SU-DHL-6 (cell line): ENCODE results near the gene DYNLT2.

Experiments used
- H2AFZ ChIP-seq: fragments of 200-600 bp; sonication (generic); 2 replicates; pipeline ENCODE4 v1.6.1; 2014; ENCODE audit warnings: low read depth, mild to moderate bottlenecking, moderate library complexity, mixed read lengths, antibody characterized with exemption, low read length; ENCODE audit not compliant: severe bottlenecking
- H3F3A ChIP-seq: fragments of 200-600 bp; shearing (Covaris generic); 2 replicates; pipeline ENCODE4 v1.6.0; 2016; ENCODE audit warnings: antibody characterized with exemption, mild to moderate bottlenecking; ENCODE audit not compliant: insufficient read depth
- H3K27ac ChIP-seq: fragments of 200-600 bp; sonication (generic); 2 replicates; pipeline ENCODE4 v1.5.1; 2016; ENCODE audit warnings: low read depth, mild to moderate bottlenecking, low read length, moderate library complexity, mixed read lengths
- H3K27me3 ChIP-seq: fragments of 200-600 bp; sonication (generic), shearing (Covaris generic); 2 replicates; pipeline ENCODE4 v1.6.0; 2014; ENCODE audit warnings: mild to moderate bottlenecking, low read length
- H3K36me3 ChIP-seq: fragments of 200-600 bp; sonication (generic); 2 replicates; pipeline ENCODE4 v1.6.1; 2014; ENCODE audit warnings: mild to moderate bottlenecking, low read length, mixed read lengths
- H3K4me2 ChIP-seq: fragments of 300-600, 200-600 bp; shearing (Covaris generic), sonication (generic); 2 replicates; pipeline ENCODE4 v1.6.0; 2014; ENCODE audit warnings: low read length, low read depth, mild to moderate bottlenecking; ENCODE audit not compliant: poor library complexity, severe bottlenecking
- H3K4me3 ChIP-seq: fragments of 200-600 bp; sonication (generic); 2 replicates; pipeline ENCODE4 v1.5.1; 2014; ENCODE audit warnings: antibody characterized with exemption, low read length, mild to moderate bottlenecking, mixed read lengths; ENCODE audit not compliant: insufficient read depth, poor library complexity, severe bottlenecking
- H3K79me2 ChIP-seq: fragments of 200-600 bp; sonication (generic); 2 replicates; pipeline ENCODE4 v1.6.1; 2014; ENCODE audit warnings: mild to moderate bottlenecking, low read length, moderate library complexity; ENCODE audit not compliant: insufficient read depth
- H3K9ac ChIP-seq: fragments of 200-600 bp; sonication (generic); 2 replicates; pipeline ENCODE4 v1.7.0; 2014; ENCODE audit warnings: mild to moderate bottlenecking, low read length
- H3K9me2 ChIP-seq: fragments of 200-600 bp; sonication (generic); replicated peaks from 2 replicates; pipeline ENCODE4 v1.6.1; 2014; ENCODE audit warnings: low read length; ENCODE audit not compliant: insufficient read depth
- H3K9me3 ChIP-seq: fragments of 200-600 bp; sonication (generic); 2 replicates; pipeline ENCODE4 v1.6.1; 2014; ENCODE audit warnings: low read length, mixed read lengths; ENCODE audit not compliant: insufficient read depth
- H4K20me1 ChIP-seq: fragments of 200-600 bp; sonication (generic); 2 replicates; pipeline ENCODE4 v1.6.1; 2014; ENCODE audit warnings: low read depth, mild to moderate bottlenecking, antibody characterized with exemption, low read length, moderate library complexity, mixed read lengths
- EZH2phosphoT487 ChIP-seq: fragments of 200-600 bp; sonication (generic), shearing (Covaris generic); conservative IDR thresholded peaks from 2 replicates; pipeline ENCODE4 v1.6.1; 2018; ENCODE audit warnings: mild to moderate bottlenecking, antibody characterized with exemption, low read length, moderate library complexity, mixed read lengths
- TF ChIP-seq, protein P1 (sequence below): fragments of 200-600 bp; sonication (generic); IDR thresholded peaks from one replicate; pipeline ENCODE4 v1.5.1; 2017; ENCODE audit warnings: antibody characterized with exemption, mild to moderate bottlenecking, low read length, moderate library complexity; ENCODE audit not compliant: insufficient read depth, poor library complexity, severe bottlenecking

Gene DYNLT2

GRCh38 chr6:169784821-169785340 lies 33.5 kb upstream of the DYNLT2 start:
- TF ChIP-seq EZH2phosphoT487 = no peak
- TF ChIP-seq, protein P1, sequence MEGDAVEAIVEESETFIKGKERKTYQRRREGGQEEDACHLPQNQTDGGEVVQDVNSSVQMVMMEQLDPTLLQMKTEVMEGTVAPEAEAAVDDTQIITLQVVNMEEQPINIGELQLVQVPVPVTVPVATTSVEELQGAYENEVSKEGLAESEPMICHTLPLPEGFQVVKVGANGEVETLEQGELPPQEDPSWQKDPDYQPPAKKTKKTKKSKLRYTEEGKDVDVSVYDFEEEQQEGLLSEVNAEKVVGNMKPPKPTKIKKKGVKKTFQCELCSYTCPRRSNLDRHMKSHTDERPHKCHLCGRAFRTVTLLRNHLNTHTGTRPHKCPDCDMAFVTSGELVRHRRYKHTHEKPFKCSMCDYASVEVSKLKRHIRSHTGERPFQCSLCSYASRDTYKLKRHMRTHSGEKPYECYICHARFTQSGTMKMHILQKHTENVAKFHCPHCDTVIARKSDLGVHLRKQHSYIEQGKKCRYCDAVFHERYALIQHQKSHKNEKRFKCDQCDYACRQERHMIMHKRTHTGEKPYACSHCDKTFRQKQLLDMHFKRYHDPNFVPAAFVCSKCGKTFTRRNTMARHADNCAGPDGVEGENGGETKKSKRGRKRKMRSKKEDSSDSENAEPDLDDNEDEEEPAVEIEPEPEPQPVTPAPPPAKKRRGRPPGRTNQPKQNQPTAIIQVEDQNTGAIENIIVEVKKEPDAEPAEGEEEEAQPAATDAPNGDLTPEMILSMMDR = no peak
- H3K27me3 ChIP-seq = no peaks in the 10 kb centered on the region
- no peak overlapping the region for H2AFZ ChIP-seq
- H3F3A ChIP-seq = no peaks in the 10 kb centered on the region
- H3K36me3 ChIP-seq = no peaks in the 10 kb centered on the region
- no peaks in the 10 kb centered on the region for H3K9me3 ChIP-seq
- H3K4me3 ChIP-seq = no peak overlapping the region
- no peak overlapping the region for H3K27ac ChIP-seq
- H3K4me2 ChIP-seq = no peak overlapping the region
- no peaks in the 10 kb centered on the region for H4K20me1 ChIP-seq
- no peak overlapping the region for H3K9ac ChIP-seq
- H3K79me2 ChIP-seq = no peaks in the 10 kb centered on the region
- no peaks in the 10 kb centered on the region for H3K9me2 ChIP-seq

DNA sequence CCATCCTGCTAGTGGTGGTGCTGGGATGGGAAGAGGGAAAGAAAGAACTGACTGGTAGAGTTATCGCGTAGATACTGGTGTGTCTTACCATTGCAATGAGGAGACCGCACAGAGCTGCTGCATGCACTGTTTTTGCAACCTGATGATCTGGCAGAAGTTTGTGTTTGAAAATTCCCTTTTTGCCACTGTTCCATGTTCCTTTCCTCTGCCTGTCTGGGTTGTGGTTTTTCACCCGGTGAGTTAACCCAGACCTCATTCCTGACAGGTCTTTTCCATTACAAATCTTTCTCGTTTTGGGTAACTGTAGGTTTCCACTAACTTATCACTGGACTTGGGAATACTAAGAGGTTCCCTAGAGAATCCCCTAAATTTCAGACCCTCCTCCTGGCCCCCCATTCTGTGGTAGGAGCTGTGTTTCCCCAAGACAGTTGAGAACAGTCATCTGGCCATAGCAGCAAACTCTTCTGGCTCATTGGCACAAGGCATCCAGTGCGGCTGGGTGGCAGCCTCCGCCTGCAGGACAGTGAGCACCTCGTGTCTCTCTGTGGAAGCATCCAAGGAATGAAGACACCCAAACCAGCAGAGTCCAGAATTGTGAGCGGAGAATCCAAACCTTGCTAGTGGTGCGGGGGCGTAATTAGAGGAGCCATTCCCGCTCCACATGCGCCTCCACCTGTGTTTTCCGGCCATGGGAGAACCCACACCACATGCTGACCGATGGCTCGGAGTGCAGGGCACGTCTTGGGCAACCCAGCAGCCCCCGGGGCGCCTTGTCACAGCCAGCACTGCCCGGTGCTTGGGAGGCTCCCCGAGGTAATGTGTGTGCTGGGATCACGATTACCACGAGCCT lies 32.8 kb upstream of the DYNLT2 start:
- H2AFZ ChIP-seq = no peak overlapping the region
- H3F3A ChIP-seq = no peaks in the 10 kb centered on the region
- H3K4me3 ChIP-seq = no peak overlapping the region
- no peak overlapping the region for H3K9ac ChIP-seq
- H3K79me2 ChIP-seq = no peaks in the 10 kb centered on the region
- no peaks in the 10 kb centered on the region for H3K36me3 ChIP-seq
- no peak overlapping the region for H3K4me2 ChIP-seq
- no peak overlapping the region for H3K27ac ChIP-seq
- TF ChIP-seq, protein P1 = no peak
- TF ChIP-seq EZH2phosphoT487 = no peak
- no peaks in the 10 kb centered on the region for H3K9me2 ChIP-seq
- H4K20me1 ChIP-seq = no peaks in the 10 kb centered on the region
- no peaks in the 10 kb centered on the region for H3K27me3 ChIP-seq
- H3K9me3 ChIP-seq = no peaks in the 10 kb centered on the region

- no peak overlapping the region for H2AFZ ChIP-seq
- no peak overlapping the region for H3K4me3 ChIP-seq
- H3K79me2 ChIP-seq = no peaks in the 10 kb centered on the region
- no peaks in the 10 kb centered on the region for H3F3A ChIP-seq
- no peaks in the 10 kb centered on the region for H3K36me3 ChIP-seq
- no peaks in the 10 kb centered on the region for H3K27me3 ChIP-seq
- no peak overlapping the region for H3K4me2 ChIP-seq
- no peaks in the 10 kb centered on the region for H4K20me1 ChIP-seq
- no peak for TF ChIP-seq EZH2phosphoT487
- TF ChIP-seq, protein P1 = no peak
- no peaks in the 10 kb centered on the region for H3K9me2 ChIP-seq
- H3K9me3 ChIP-seq = no peaks in the 10 kb centered on the region
- H3K27ac ChIP-seq = no peak overlapping the region
- no peak overlapping the region for H3K9ac ChIP-seq
Observed at GRCh38 chr6:169783401-169783800, 32.0 kb upstream of the DYNLT2 start.
